Heart left ventricle (tissue), 16 donors: ENCODE results near the gene RPS4Y2. TPM values are rescaled to one million over a fixed set of nuclear protein-coding genes. Genes with fewer than 3 reads are reported as not detected.

Source experiments
- ATAC-seq, 4 donors: fragments of 200-7000 bp; cut with Tn5 transposase; one replicate each; pipeline ENCODE4 v1.9.1; 2020 to 2022; ENCODE audit warnings: moderate library complexity in 4 of 4, mild to moderate bottlenecking in 3 of 4, moderate number of reproducible peaks in 1 of 4
- DNase-seq, 5 donors: peaks; one replicate each; pipeline ENCODE4 v3.0.0-alpha.2; 2020
- H3K27ac ChIP-seq, 12 donors: fragments of 200-600 bp; sonication (generic) in 4 of 12; one replicate each; pipeline versions ENCODE4 v1.5.0 to v1.8.0; 2016 to 2022; ENCODE audit warnings: mild to moderate bottlenecking in 2 of 12
- H3K27me3 ChIP-seq, 9 donors: fragments of 200-600 bp; sonication (generic) in 2 of 9; one replicate each; pipeline versions ENCODE4 v1.5.1 to v1.8.0; 2016 to 2022; ENCODE audit warnings: mild to moderate bottlenecking in 3 of 9
- H3K36me3 ChIP-seq, 9 donors: fragments of 200-600 bp; sonication (generic) in 2 of 9; one replicate each; pipeline versions ENCODE4 v1.5.0 to v1.8.0; 2018 to 2022; ENCODE audit warnings: mild to moderate bottlenecking in 2 of 9
- H3K4me1 ChIP-seq, 12 donors: fragments of 200-600 bp; sonication (generic) in 4 of 12; one replicate each; pipeline versions ENCODE4 v1.5.0 to v1.8.0; 2016 to 2022; ENCODE audit warnings: mild to moderate bottlenecking in 3 of 12
- H3K4me3 ChIP-seq, 12 donors: fragments of 200-600 bp; sonication (generic) in 4 of 12; one replicate each; pipeline versions ENCODE4 v1.5.0 to v1.8.0; 2017 to 2022; ENCODE audit warnings: mild to moderate bottlenecking in 9 of 12, moderate library complexity in 4 of 12
- H3K9me3 ChIP-seq, 12 donors: fragments of 200-600 bp; sonication (generic) in 4 of 12; one replicate each; pipeline versions ENCODE4 v1.5.0 to v1.8.0; 2016 to 2022; ENCODE audit warnings: mild to moderate bottlenecking in 1 of 12
- CTCF ChIP-seq, 12 donors: fragments of 200-600 bp; sonication (generic) in 4 of 12; IDR thresholded peaks; one replicate each; pipeline versions ENCODE4 v1.5.0 to v1.8.0; 2018 to 2022; ENCODE audit warnings: antibody characterized with exemption in 12 of 12, mild to moderate bottlenecking in 5 of 12
- POLR2A ChIP-seq, 2 donors: fragments of 450-650 bp; IDR thresholded peaks; one replicate each; pipeline ENCODE4 v1.6.1; 2017; ENCODE audit warnings: antibody characterized with exemption in 2 of 2, mild to moderate bottlenecking in 2 of 2, moderate library complexity in 2 of 2
- WGBS, 4 donors: extraction: QIAGEN DNeasy Blood & Tissue Kit in 2 of 4; methylation state at CpG; one replicate each; pipeline versions ENCODE4 v1.1.5 to v1.1.7; 2013 to 2018; 5-methylcytosine and 5-hydroxymethylcytosine counted together
- intact Hi-C, 10 donors: fragments of 100-400 bp; cut with DNase I; formaldehyde crosslinking; loops; one replicate each; pipeline versions ENCODE4 v1.11.1 to v1.14.2; 2022
- polyA plus RNA-seq, 2 donors: library from polyadenylated mRNA; stranded (reverse); fragments of 200-250 nt; gene quantifications; one replicate each; pipeline ENCODE4 v1.2.3, GENCODE V29; 2013
- total RNA-seq, 9 donors: library from RNA; depleted of rRNA in 2 of 9; stranded (reverse); fragments of >200 nt in 2 of 9; fragmentation: NEBNext Ultra II Directional in 3 of 9; extraction: Animal tissue kit (Norgen Biotek cat#: 25700) in 3 of 9; gene quantifications; one replicate each; pipeline versions ENCODE4 v1.1.0 to v1.2.4, GENCODE V29; 2016 to 2023
- donor health status: ischemic (EF 13 %, LVEDD 7.1; RV severe dilation, severe dysfunction).
- donor health status: healthy with polysubstance abuse.
- donor health status: DM: no; HTN: yes; CAD: no.
- donor health status: DM: no; HTN: no; CAD: no.
- donor health status: ischemic (EF 25% LVEDD 6.9; RV normal size, moderate dysfunction).
- donor health status: ischemic (EF 25% LVEDD 5.7; RV mildly dilated, moderate dysfunction).
- donor health status: healthy.
- donor health status: DM: yes; HTN: yes; CAD: no.
- donor health status: ischemic (EF 35%, LVEDD 5.7; RV mildly dilated, moderate dysfunction).
- donor health status: nonischemic (EF 11% LVEDD 7.7; RV severe dilation, severe dysfunction).
- donor health status: DM: yes; HTN: yes; CAD: no.
- donor health status: PGD.
- donor health status: ischemic (EF 29% LVEDD 5.4; RV normal size, mild dysfunction).
- donor health status: nonischemic (EF 23%, LVEDD 6.1; RV moderate dilation, normal function).

Gene RPS4Y2
- total and polyA plus RNA-seq, 11 donors: not detected

GRCh38 chrY:20763869-20764268 is 8.0 kb downstream of the RPS4Y2 start:
- no peak for ATAC-seq
- no peak for DNase-seq
- Histone ChIP-seq H3K36me3 (no peaks in the 10 kb centered on the region), H3K9me3 (no peaks in the 10 kb centered on the region), H3K27me3 (no peaks in the 10 kb centered on the region), H3K4me1 (no peaks in the 10 kb centered on the region), H3K27ac (no peak overlapping the region), H3K4me3 (no peak overlapping the region)
- intact Hi-C loops: loop anchor here in 1 of 10 donors (10.0 kb wide), 1 partner anchor 59 kb away; no protein-coding TSS in a partner anchor
- WGBS, 4 donors: 47 to 53% methylated on average over 2 of the region's 2 CpGs; no CpG with 5 or more reads in 2 of the 4 donors
- TF ChIP-seq CTCF (IDR thresholded peaks at IDR 0.05) (no peak), POLR2A (IDR thresholded peaks at IDR 0.05) (no peak)

- 44 to 45% methylated on average over 2 of the region's 2 CpGs; no CpG with 5 or more reads in 2 of the 4 donors for WGBS, 4 donors
- ATAC-seq (no peak), DNase-seq (no peak)
- intact Hi-C loops: loop anchor here in 1 of 10 donors (10.0 kb wide), 1 partner anchor 60 kb away; no protein-coding TSS in a partner anchor
- no peaks in the 10 kb centered on the region for H3K9me3 ChIP-seq
- H3K36me3 ChIP-seq: no peaks in the 10 kb centered on the region
- H3K4me1 ChIP-seq: no peaks in the 10 kb centered on the region
- TF ChIP-seq POLR2A (IDR thresholded peaks at IDR 0.05): no peak
- TF ChIP-seq CTCF (IDR thresholded peaks at IDR 0.05): no peak
- H3K4me3 ChIP-seq: no peak overlapping the region
- H3K27ac ChIP-seq: no peak overlapping the region
- no peaks in the 10 kb centered on the region for H3K27me3 ChIP-seq
These were observed 9.2 kb downstream of the RPS4Y2 start for GRCh38 chrY:20765117-20765516.

GRCh38 chrY:20770755-20771154 is 14.8 kb downstream of the RPS4Y2 start:
- TF ChIP-seq POLR2A (IDR thresholded peaks at IDR 0.05) (no peak), CTCF (IDR thresholded peaks at IDR 0.05) (no peak)
- no peaks in the 10 kb centered on the region for H3K9me3 ChIP-seq
- intact Hi-C loops: no loop called here
- no peaks in the 10 kb centered on the region for H3K27me3 ChIP-seq
- no peaks in the 10 kb centered on the region for H3K4me1 ChIP-seq
- no peak for DNase-seq
- H3K27ac ChIP-seq: no peak overlapping the region
- H3K4me3 ChIP-seq: no peak overlapping the region
- WGBS, 4 donors: 54 to 55% methylated on average over 3 of the region's 3 CpGs; no CpG with 5 or more reads in 2 of the 4 donors
- no peak for ATAC-seq
- no peaks in the 10 kb centered on the region for H3K36me3 ChIP-seq

- no peaks in the 10 kb centered on the region for H3K36me3 ChIP-seq
- no peak overlapping the region for H3K4me3 ChIP-seq
- no peak overlapping the region for H3K27ac ChIP-seq
- H3K9me3 ChIP-seq: no peaks in the 10 kb centered on the region
- TF ChIP-seq POLR2A (IDR thresholded peaks at IDR 0.05): no peak
- no peak for TF ChIP-seq CTCF (IDR thresholded peaks at IDR 0.05)
- intact Hi-C loops: no loop called here
- no peaks in the 10 kb centered on the region for H3K27me3 ChIP-seq
- ATAC-seq (no peak), DNase-seq (no peak)
- no peaks in the 10 kb centered on the region for H3K4me1 ChIP-seq
- 53 to 54% methylated on average over 4 of the region's 4 CpGs; no CpG with 5 or more reads in 2 of the 4 donors for WGBS, 4 donors
These were observed 20.2 kb downstream of the RPS4Y2 start for GRCh38 chrY:20776104-20776503.
